KMS-11 (cell line): ENCODE measurements around the gene HPDL.
"Not testable (repeated sequence)": the region's sequence is repeated elsewhere in the genome, so short reads cannot be mapped to it uniquely, and the experiment has no call there.

ENCODE experiments used
- H2AFZ ChIP-seq: fragments of 200-600 bp; sonication (generic); 2 replicates; pipeline ENCODE4 v1.6.1; 2016; ENCODE audit warnings: antibody characterized with exemption, mixed run types, low read depth
- H3K27ac ChIP-seq: fragments of 200-600 bp; sonication (generic); 2 replicates; pipeline ENCODE4 v1.6.1; 2016; ENCODE audit warnings: mild to moderate bottlenecking, mixed run types
- H3K27me3 ChIP-seq: fragments of 200-600 bp; sonication (generic); 2 replicates; pipeline ENCODE4 v1.6.1; 2017; ENCODE audit warnings: mild to moderate bottlenecking, low read depth, mixed run types, moderate library complexity; ENCODE audit not compliant: insufficient read depth
- H3K36me3 ChIP-seq: fragments of 200-600 bp; sonication (generic); 2 replicates; pipeline ENCODE4 v1.6.1; 2017; ENCODE audit warnings: mild to moderate bottlenecking, mixed run types; ENCODE audit not compliant: insufficient read depth
- H3K4me1 ChIP-seq: fragments of 200-600 bp; sonication (generic); 2 replicates; pipeline ENCODE4 v1.6.1; 2016; ENCODE audit warnings: mild to moderate bottlenecking, low read depth, mixed run types; ENCODE audit not compliant: poor library complexity, severe bottlenecking
- H3K4me2 ChIP-seq: fragments of 200-600 bp; sonication (generic); 2 replicates; pipeline ENCODE4 v1.7.0; 2016; ENCODE audit warnings: mild to moderate bottlenecking, mixed run types
- H3K4me3 ChIP-seq: fragments of 200-600 bp; sonication (generic); IDR thresholded peaks from 2 replicates; pipeline ENCODE4 v1.6.1; 2017; ENCODE audit warnings: low read depth, low read length, mixed read lengths; ENCODE audit not compliant: insufficient read depth
- H3K79me2 ChIP-seq: fragments of 200-600 bp; sonication (generic); 2 replicates; pipeline ENCODE4 v1.6.1; 2016; ENCODE audit warnings: low read depth, mixed run types; ENCODE audit not compliant: insufficient read depth
- H3K9ac ChIP-seq: fragments of 200-600 bp; sonication (generic); 2 replicates; pipeline ENCODE4 v1.6.1; 2016; ENCODE audit warnings: mild to moderate bottlenecking, mixed run types
- H4K20me1 ChIP-seq: fragments of 200-600 bp; sonication (generic); 2 replicates; pipeline ENCODE4 v1.6.1; 2016; ENCODE audit warnings: mild to moderate bottlenecking, mixed run types; ENCODE audit not compliant: insufficient read depth
- CTCF ChIP-seq: fragments of 200-600 bp; sonication (generic); conservative IDR thresholded peaks from 2 replicates; pipeline ENCODE4 v1.6.1; 2017; ENCODE audit warnings: low read depth, mild to moderate bottlenecking, antibody characterized with exemption, low read length, moderate library complexity, mixed read lengths

HPDL gene

GRCh38 chr1:45356186-45356585, 29.5 kb downstream of the HPDL start:
- no peak overlapping the region for H2AFZ ChIP-seq
- H3K4me2 ChIP-seq = no peak overlapping the region
- no peaks in the 10 kb centered on the region for H4K20me1 ChIP-seq
- no peaks in the 10 kb centered on the region for H3K79me2 ChIP-seq
- no peak overlapping the region for H3K4me3 ChIP-seq
- H3K27ac ChIP-seq = no peak overlapping the region
- TF ChIP-seq CTCF = no peak
- no peaks in the 10 kb centered on the region for H3K27me3 ChIP-seq
- no peaks in the 10 kb centered on the region for H3K36me3 ChIP-seq
- peaks cover 4% of the 10 kb centered on the region for H3K4me1 ChIP-seq
- H3K9ac ChIP-seq = no peak overlapping the region

GRCh38 chr1:45359882-45360513, 33.3 kb downstream of the HPDL start:
- peak; percentile 57 for TF ChIP-seq CTCF
- Histone ChIP-seq H3K4me3 (no peak overlapping the region), H3K27me3 (no peaks in the 10 kb centered on the region), H3K79me2 (no peaks in the 10 kb centered on the region), H3K27ac (no peak overlapping the region), H3K36me3 (no peaks in the 10 kb centered on the region), H3K4me1 (peaks cover 8% of the 10 kb centered on the region), H3K9ac (no peak overlapping the region), H2AFZ (peak overlapping the region; percentile 31; the same call in 1 of the 2 replicates), H4K20me1 (no peaks in the 10 kb centered on the region), H3K4me2 (no peak overlapping the region)

GRCh38 chr1:45360981-45361380, 34.3 kb downstream of the HPDL start:
- H3K4me2 ChIP-seq, H3K27ac ChIP-seq, H3K4me3 ChIP-seq, H3K79me2 ChIP-seq, H4K20me1 ChIP-seq, H3K4me1 ChIP-seq, H3K9ac ChIP-seq, H3K27me3 ChIP-seq, H3K36me3 ChIP-seq: not testable (repeated sequence)
- H2AFZ ChIP-seq = peak overlapping the region; percentile 15; the same call in 1 of the 2 replicates

- Histone ChIP-seq H3K27me3 (no peaks in the 10 kb centered on the region), H3K36me3 (no peaks in the 10 kb centered on the region), H3K27ac (no peak overlapping the region), H3K4me2 (no peak overlapping the region), H3K79me2 (no peaks in the 10 kb centered on the region), H2AFZ (no peak overlapping the region), H3K9ac (no peak overlapping the region), H3K4me3 (no peak overlapping the region), H4K20me1 (no peaks in the 10 kb centered on the region), H3K4me1 (peaks cover 15% of the 10 kb centered on the region)
- TF ChIP-seq CTCF = no peak
Observed at GRCh38 chr1:45364294-45364693, 37.6 kb downstream of the HPDL start.

GRCh38 chr1:45365051-45365450, 38.4 kb downstream of the HPDL start:
- Histone ChIP-seq H3K27ac (no peak overlapping the region), H3K79me2 (no peaks in the 10 kb centered on the region), H3K4me2 (no peak overlapping the region), H2AFZ (no peak overlapping the region), H3K36me3 (no peaks in the 10 kb centered on the region), H4K20me1 (no peaks in the 10 kb centered on the region), H3K4me1 (peaks cover 15% of the 10 kb centered on the region), H3K4me3 (no peak overlapping the region), H3K9ac (no peak overlapping the region), H3K27me3 (no peaks in the 10 kb centered on the region)
- TF ChIP-seq CTCF = no peak
